ENCODE results near the gene RGS9. TPM values are rescaled to one million over a fixed set of nuclear protein-coding genes. Genes with fewer than 3 reads are reported as not detected.
"Not testable (repeated sequence)": the region's sequence is repeated elsewhere in the genome, so short reads cannot be mapped to it uniquely, and the experiment has no call there.

Gene RGS9
- total and polyA plus RNA-seq, 2 donors (not counting 1 experiment from before 2014, with no cell fraction given): 1.6 to 1.7 TPM

DNA sequence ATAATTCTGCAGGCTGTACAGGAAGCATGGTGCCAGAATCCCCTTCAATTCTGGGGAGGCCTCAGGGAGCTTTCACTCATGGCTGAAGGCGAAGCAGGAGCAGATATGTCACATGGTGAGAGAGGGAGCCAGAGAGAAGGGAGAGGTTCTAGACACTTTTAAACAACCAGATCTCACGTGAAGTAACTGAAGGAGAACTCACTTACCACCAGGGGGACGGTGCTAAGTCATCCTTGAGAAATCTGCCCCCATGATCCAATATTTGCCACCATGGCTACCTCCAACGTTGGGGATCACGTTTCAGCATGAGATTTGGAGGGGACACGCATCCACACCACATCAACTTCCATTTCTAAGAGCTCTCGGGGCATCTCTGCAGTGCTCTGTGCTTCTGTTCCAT is 43.2 kb upstream of the RGS9 start:
- Histone ChIP-seq H4K20me1 (ENCODE audit: control insufficient read depth, extremely low read depth, insufficient read depth, low read length) (no peaks in the 10 kb centered on the region), H3K36me3 (ENCODE audit: control insufficient read depth, insufficient read depth, low read length) (no peaks in the 10 kb centered on the region), H2AFZ (ENCODE audit: low read length) (no peak overlapping the region), H3K4me2 (ENCODE audit: extremely low read depth, insufficient read depth, low read length) (no peak overlapping the region), H3K4me1 (ENCODE audit: control insufficient read depth, extremely low read depth, insufficient read depth, low read length) (no peaks in the 10 kb centered on the region), H3K27ac (ENCODE audit: insufficient read depth, low read length) (no peak overlapping the region), H3K4me3 (replicated peaks in 1 of 4; ENCODE audit: control extremely low read depth in 1 of 4, insufficient read depth in 1 of 4, low read depth in 3 of 4, low read length in 4 of 4) (no peak overlapping the region), H3K9ac (ENCODE audit: insufficient read depth, low read length) (no peak overlapping the region), H3K79me2 (ENCODE audit: control insufficient read depth, insufficient read depth, low read length) (no peaks in the 10 kb centered on the region), H3K9me3 (ENCODE audit: control insufficient read depth, insufficient read depth, low read depth, low read length) (no peaks in the 10 kb centered on the region), H3K27me3 (ENCODE audit: control insufficient read depth, insufficient read depth, low read length) (peaks cover 5% of the 10 kb centered on the region)
- TF ChIP-seq, protein P1, sequence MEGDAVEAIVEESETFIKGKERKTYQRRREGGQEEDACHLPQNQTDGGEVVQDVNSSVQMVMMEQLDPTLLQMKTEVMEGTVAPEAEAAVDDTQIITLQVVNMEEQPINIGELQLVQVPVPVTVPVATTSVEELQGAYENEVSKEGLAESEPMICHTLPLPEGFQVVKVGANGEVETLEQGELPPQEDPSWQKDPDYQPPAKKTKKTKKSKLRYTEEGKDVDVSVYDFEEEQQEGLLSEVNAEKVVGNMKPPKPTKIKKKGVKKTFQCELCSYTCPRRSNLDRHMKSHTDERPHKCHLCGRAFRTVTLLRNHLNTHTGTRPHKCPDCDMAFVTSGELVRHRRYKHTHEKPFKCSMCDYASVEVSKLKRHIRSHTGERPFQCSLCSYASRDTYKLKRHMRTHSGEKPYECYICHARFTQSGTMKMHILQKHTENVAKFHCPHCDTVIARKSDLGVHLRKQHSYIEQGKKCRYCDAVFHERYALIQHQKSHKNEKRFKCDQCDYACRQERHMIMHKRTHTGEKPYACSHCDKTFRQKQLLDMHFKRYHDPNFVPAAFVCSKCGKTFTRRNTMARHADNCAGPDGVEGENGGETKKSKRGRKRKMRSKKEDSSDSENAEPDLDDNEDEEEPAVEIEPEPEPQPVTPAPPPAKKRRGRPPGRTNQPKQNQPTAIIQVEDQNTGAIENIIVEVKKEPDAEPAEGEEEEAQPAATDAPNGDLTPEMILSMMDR (conservative IDR thresholded peaks at IDR 0.05 in 1 of 2, IDR thresholded peaks at IDR 0.05 in 1 of 2; ENCODE audit: low read depth in 1 of 2, low read length in 2 of 2): peak in 1 of 2 donors; percentile 14
- TF ChIP-seq EZH2 (IDR thresholded peaks at IDR 0.05; ENCODE audit: low read length, missing control alignments): no peak
- no peak for DNase-seq (ENCODE audit: low read depth in 2 of 2)

DNA sequence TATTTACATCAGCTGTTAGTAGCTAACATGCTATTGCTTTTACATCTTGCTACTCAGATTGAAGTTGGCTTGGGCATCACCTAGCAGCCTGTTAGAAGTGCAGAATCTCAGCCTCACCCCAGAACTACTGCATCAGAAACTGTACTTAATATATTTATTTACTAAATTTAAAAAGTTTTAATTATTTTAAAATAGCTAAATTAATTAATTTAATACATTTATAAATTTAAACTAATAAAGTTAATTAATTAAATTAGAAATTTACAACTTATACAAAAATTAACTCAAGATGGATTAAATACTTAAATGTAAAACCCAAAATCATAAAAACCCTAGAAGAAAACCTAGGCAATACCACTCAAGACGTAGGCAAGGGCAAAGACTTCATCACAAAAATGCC is 41.7 kb upstream of the RGS9 start:
- no peaks in the 10 kb centered on the region for H4K20me1 ChIP-seq (ENCODE audit: control insufficient read depth, extremely low read depth, insufficient read depth, low read length)
- H3K9me3 ChIP-seq (ENCODE audit: control insufficient read depth, insufficient read depth, low read depth, low read length): no peaks in the 10 kb centered on the region
- no peaks in the 10 kb centered on the region for H3K36me3 ChIP-seq (ENCODE audit: control insufficient read depth, insufficient read depth, low read length)
- no peak overlapping the region for H3K4me2 ChIP-seq (ENCODE audit: extremely low read depth, insufficient read depth, low read length)
- no peak overlapping the region for H3K9ac ChIP-seq (ENCODE audit: insufficient read depth, low read length)
- peaks cover 4% of the 10 kb centered on the region for H3K27me3 ChIP-seq (ENCODE audit: control insufficient read depth, insufficient read depth, low read length)
- H3K4me3 ChIP-seq (replicated peaks in 1 of 4; ENCODE audit: control extremely low read depth in 1 of 4, insufficient read depth in 1 of 4, low read depth in 3 of 4, low read length in 4 of 4): no peak overlapping the region
- peaks cover 4% of the 10 kb centered on the region for H3K4me1 ChIP-seq (ENCODE audit: control insufficient read depth, extremely low read depth, insufficient read depth, low read length)
- no peak for DNase-seq (ENCODE audit: low read depth in 2 of 2)
- H2AFZ ChIP-seq (ENCODE audit: low read length): no peak overlapping the region
- TF ChIP-seq, protein P1 (conservative IDR thresholded peaks at IDR 0.05 in 1 of 2, IDR thresholded peaks at IDR 0.05 in 1 of 2; ENCODE audit: low read depth in 1 of 2, low read length in 2 of 2): no peak
- no peak for TF ChIP-seq EZH2 (IDR thresholded peaks at IDR 0.05; ENCODE audit: low read length, missing control alignments)
- no peaks in the 10 kb centered on the region for H3K79me2 ChIP-seq (ENCODE audit: control insufficient read depth, insufficient read depth, low read length)
- H3K27ac ChIP-seq (ENCODE audit: insufficient read depth, low read length): no peak overlapping the region

DNA sequence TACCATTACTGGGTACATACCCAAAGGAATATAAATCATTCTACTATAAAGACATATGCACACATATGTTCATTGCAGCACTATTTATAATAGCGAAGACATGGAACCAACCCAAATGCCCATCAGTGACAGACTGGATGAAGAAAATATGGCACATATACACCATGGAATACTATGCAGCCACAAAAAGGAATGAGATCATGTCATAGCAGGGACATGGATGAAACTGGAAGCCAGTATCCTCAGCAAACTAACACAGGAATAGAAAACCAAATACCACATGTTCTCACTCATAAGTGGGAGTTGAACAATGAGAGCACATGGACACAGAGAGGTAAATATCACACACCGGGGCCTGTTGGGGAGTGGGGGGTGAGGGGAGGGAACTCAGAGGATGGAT is 40.8 kb upstream of the RGS9 start:
- H3K36me3 ChIP-seq (ENCODE audit: control insufficient read depth, insufficient read depth, low read length); H3K9ac ChIP-seq (ENCODE audit: insufficient read depth, low read length): not testable (repeated sequence)

More for the DNA sequence above, 40.8 kb upstream of the RGS9 start:
- not testable (repeated sequence) for H2AFZ ChIP-seq (ENCODE audit: low read length); H3K27ac ChIP-seq (ENCODE audit: insufficient read depth, low read length); H3K4me3 ChIP-seq (replicated peaks in 1 of 4; ENCODE audit: control extremely low read depth in 1 of 4, insufficient read depth in 1 of 4, low read depth in 3 of 4, low read length in 4 of 4); DNase-seq (ENCODE audit: low read depth in 2 of 2); H3K4me2 ChIP-seq (ENCODE audit: extremely low read depth, insufficient read depth, low read length); H3K9me3 ChIP-seq (ENCODE audit: control insufficient read depth, insufficient read depth, low read depth, low read length); H4K20me1 ChIP-seq (ENCODE audit: control insufficient read depth, extremely low read depth, insufficient read depth, low read length); H3K4me1 ChIP-seq (ENCODE audit: control insufficient read depth, extremely low read depth, insufficient read depth, low read length); H3K27me3 ChIP-seq (ENCODE audit: control insufficient read depth, insufficient read depth, low read length); H3K79me2 ChIP-seq (ENCODE audit: control insufficient read depth, insufficient read depth, low read length)

Data from fibroblast of lung (primary cell).